GF-D8 (cell line): Measurements from ENCODE around the gene NEU3.
"Not testable (repeated sequence)": the region's sequence is repeated elsewhere in the genome, so short reads cannot be mapped to it uniquely, and the experiment has no call there.

Experiments
- DNase-seq: peaks from one replicate; lab custom pipeline; 2025; lab: John Stamatoyannopoulos, UW

NEU3 gene

GRCh38 chr11:74984730-74985129, 4.0 kb upstream of the NEU3 start:
- DNase-seq, result no peak

GRCh38 chr11:74989260-74989638, 516 bp downstream of the NEU3 start:
- no peak for DNase-seq

- DNase-seq, result not testable (repeated sequence)
These were observed 1.4 kb downstream of the NEU3 start for GRCh38 chr11:74990150-74990549.

GRCh38 chr11:74990941-74991340, 2.2 kb downstream of the NEU3 start:
- no peak for DNase-seq

GRCh38 chr11:74992852-74993251, 4.1 kb downstream of the NEU3 start:
- no peak for DNase-seq

GRCh38 chr11:75000975-75001354, 12.2 kb downstream of the NEU3 start:
- no peak for DNase-seq

GRCh38 chr11:75001686-75002085, 13.0 kb downstream of the NEU3 start:
- DNase-seq, result no peak

- no peak for DNase-seq
These were observed 13.8 kb downstream of the NEU3 start for GRCh38 chr11:75002516-75002915.

- DNase-seq, result no peak
These were observed 15.5 kb downstream of the NEU3 start for GRCh38 chr11:75004215-75004614.

GRCh38 chr11:75011357-75011756, 22.6 kb downstream of the NEU3 start:
- DNase-seq, result no peak

GRCh38 chr11:75011872-75012271, 23.1 kb downstream of the NEU3 start:
- no peak for DNase-seq

- DNase-seq, result no peak
These were observed 24.3 kb downstream of the NEU3 start for GRCh38 chr11:75013051-75013450.

- DNase-seq, result no peak
These were observed 25.4 kb downstream of the NEU3 start for GRCh38 chr11:75014129-75014528.

GRCh38 chr11:75019200-75019599, 30.5 kb downstream of the NEU3 start:
- not testable (repeated sequence) for DNase-seq

GRCh38 chr11:75020328-75020727, 31.6 kb downstream of the NEU3 start:
- not testable (repeated sequence) for DNase-seq

GRCh38 chr11:75022296-75022695, 33.6 kb downstream of the NEU3 start:
- no peak for DNase-seq

- DNase-seq, result peak; percentile 2
These were observed 34.1 kb downstream of the NEU3 start for GRCh38 chr11:75022759-75023396.

GRCh38 chr11:75023446-75024067, 34.8 kb downstream of the NEU3 start:
- DNase-seq, result no peak

GRCh38 chr11:75024068-75024449, 35.3 kb downstream of the NEU3 start:
- DNase-seq, result no peak

GRCh38 chr11:75024764-75025211, 36.1 kb downstream of the NEU3 start:
- DNase-seq, result no peak

GRCh38 chr11:75025561-75025960, 36.8 kb downstream of the NEU3 start:
- no peak for DNase-seq

GRCh38 chr11:75028321-75028720, 39.6 kb downstream of the NEU3 start:
- DNase-seq, result no peak

GRCh38 chr11:75028724-75029123, 40.0 kb downstream of the NEU3 start:
- DNase-seq, result no peak
